HEK293 (cell line): ENCODE data around the gene GIMAP1.

ENCODE experiments used
- CTCF ChIP-seq: fragments of 450-650 bp; formaldehyde crosslinking; IDR thresholded peaks from 2 replicates; pipeline ENCODE4 v1.5.1; 2016; ENCODE audit warnings: missing biosample characterization, missing genetic modification characterization
- MEIS1 ChIP-seq: sonication (generic); formaldehyde crosslinking; IDR thresholded peaks from 2 replicates; pipeline ENCODE4 v1.8.1; 2022; ENCODE audit warnings: missing genetic modification reagents, mild to moderate bottlenecking, borderline replicate concordance
- PBX3 ChIP-seq: sonication (generic); formaldehyde crosslinking; IDR thresholded peaks from 2 replicates; pipeline ENCODE4 v1.8.1; 2022; ENCODE audit warnings: mild to moderate bottlenecking, moderate library complexity, missing genetic modification reagents
- SP2 ChIP-seq: fragments of 450-650 bp; formaldehyde crosslinking; IDR thresholded peaks from 2 replicates; pipeline ENCODE4 v1.5.1; 2016; ENCODE audit warnings: missing biosample characterization, missing genetic modification characterization
- ZNF16 ChIP-seq: fragments of 450-650 bp; formaldehyde crosslinking; IDR thresholded peaks from 2 replicates; pipeline ENCODE4 v1.5.1; 2016; ENCODE audit warnings: low read depth, missing biosample characterization, missing genetic modification characterization
- ZNF280D ChIP-seq: fragments of 450-650 bp; formaldehyde crosslinking; IDR thresholded peaks from 2 replicates; pipeline ENCODE4 v1.5.1; 2016; ENCODE audit warnings: missing biosample characterization, missing genetic modification characterization
- ZNF529 ChIP-seq: fragments of 450-650 bp; formaldehyde crosslinking; IDR thresholded peaks from 2 replicates; pipeline ENCODE4 v1.5.1; 2017; ENCODE audit warnings: missing genetic modification characterization, missing biosample characterization; ENCODE audit not compliant: insufficient replicate concordance

- TF ChIP-seq MEIS1 (CRISPR knock-in tag): no peak
- no peak for TF ChIP-seq PBX3 (CRISPR knock-in tag)
- TF ChIP-seq CTCF: no peak
- TF ChIP-seq ZNF280D (tag by site-specific recombination): no peak
- no peak for TF ChIP-seq ZNF529 (tag by site-specific recombination)
- no peak for TF ChIP-seq ZNF16
- TF ChIP-seq SP2 (tag by site-specific recombination): no peak
These were observed 20.8 kb upstream of the GIMAP1 start for GRCh38 chr7:150695654-150696053.
